ENCODE data around the gene FGF18.

FGF18 gene

DNA sequence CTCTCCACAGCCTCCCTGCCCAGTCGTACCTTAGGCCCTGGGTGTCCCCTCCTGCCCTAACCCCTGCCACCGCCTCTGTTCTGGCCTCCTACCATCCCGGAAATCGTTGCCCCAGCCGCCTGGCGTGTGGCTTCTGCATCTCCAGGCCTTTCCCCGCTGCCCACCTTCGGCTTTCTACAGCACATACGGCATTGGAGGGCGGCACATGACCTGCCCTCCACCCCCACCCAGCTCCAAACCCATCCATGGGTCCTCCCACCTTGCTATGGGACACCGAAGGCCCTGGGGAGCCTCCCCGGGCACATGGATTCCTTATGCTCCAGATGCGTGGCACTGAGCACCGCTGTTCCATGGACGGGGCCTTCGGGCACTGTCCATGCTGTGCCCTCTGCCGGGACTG, 32.0 kb downstream of the FGF18 start:
- peak overlapping the region; percentile 69 for H2BK120ac ChIP-seq (ENCODE audit: low read depth, low read length)

GRCh38 chr5:171453056-171453725, 33.7 kb downstream of the FGF18 start:
- H3K9me3 ChIP-seq (ENCODE audit: control insufficient read depth, low read length) = no peaks in the 10 kb centered on the region
- H2AK5ac ChIP-seq (ENCODE audit: low read length, severe bottlenecking) = no peak overlapping the region
- H3K4ac ChIP-seq (ENCODE audit: low read depth in 1 of 2, low read length in 2 of 2) = no peak overlapping the region
- H3K4me3 ChIP-seq (ENCODE audit: insufficient read depth in 1 of 2, low read depth in 1 of 2, low read length in 2 of 2) = no peak overlapping the region
- peaks cover 0 to 19% of the 10 kb centered on the region in 2 experiments for H3K27me3 ChIP-seq (ENCODE audit: control insufficient read depth in 1 of 2, insufficient read depth in 1 of 2, low read length in 2 of 2)
- no peaks in the 10 kb centered on the region for H3K36me3 ChIP-seq (ENCODE audit: control insufficient read depth in 1 of 2, insufficient read depth in 2 of 2, low read depth in 1 of 2, low read length in 2 of 2)
- H3K79me1 ChIP-seq (replicated peaks; ENCODE audit: low read length, poor library complexity, severe bottlenecking) = no peaks in the 10 kb centered on the region
- WGBS = 91% methylated on average over 11 of the region's 11 CpGs
- no peak overlapping the region for H3K18ac ChIP-seq (ENCODE audit: low read depth in 1 of 2, low read length in 2 of 2)
- no peak overlapping the region for H2AFZ ChIP-seq (ENCODE audit: low read depth, low read length)
- H3K9ac ChIP-seq (ENCODE audit: low read length) = no peak overlapping the region
- no peak overlapping the region for H2BK15ac ChIP-seq (ENCODE audit: low read depth, poor library complexity, severe bottlenecking)
- peaks cover 12% of the 10 kb centered on the region for H3K4me1 ChIP-seq (ENCODE audit: control insufficient read depth, insufficient read depth, low read depth, low read length)
- no peak overlapping the region for H2BK12ac ChIP-seq (ENCODE audit: low read length in 2 of 2)
- H3K14ac ChIP-seq (ENCODE audit: low read length in 2 of 2) = no peak overlapping the region
- H2BK120ac ChIP-seq (ENCODE audit: low read depth, low read length) = no peak overlapping the region
- H3K27ac ChIP-seq (ENCODE audit: low read length, poor library complexity, severe bottlenecking) = no peak overlapping the region
- H4K91ac ChIP-seq (ENCODE audit: low read length) = no peak overlapping the region
- H2BK5ac ChIP-seq (ENCODE audit: low read depth, low read length, poor library complexity, severe bottlenecking) = no peak overlapping the region
- no peak overlapping the region for H3K4me2 ChIP-seq (ENCODE audit: low read length, poor library complexity, severe bottlenecking)
- H4K8ac ChIP-seq (ENCODE audit: low read length) = no peak overlapping the region
- H3K23ac ChIP-seq (ENCODE audit: low read length in 2 of 2) = no peak overlapping the region
- DNase-seq = no peak

More for the DNA sequence above, 32.0 kb downstream of the FGF18 start:
- Histone ChIP-seq H3K14ac (ENCODE audit: low read length in 2 of 2) (peak overlapping the region in 1 of 2 experiments; percentile 20), H3K4me3 (ENCODE audit: insufficient read depth in 1 of 2, low read depth in 1 of 2, low read length in 2 of 2) (peak overlapping the region in 1 of 2 experiments; percentile 23), H3K4ac (ENCODE audit: low read depth in 1 of 2, low read length in 2 of 2) (peak overlapping the region in 1 of 2 experiments; percentile 33), H3K9me3 (ENCODE audit: control insufficient read depth, low read length) (no peaks in the 10 kb centered on the region), H3K18ac (ENCODE audit: low read depth in 1 of 2, low read length in 2 of 2) (peak overlapping the region in 1 of 2 experiments; percentile 70), H3K27ac (ENCODE audit: low read length, poor library complexity, severe bottlenecking) (no peak overlapping the region), H2BK5ac (ENCODE audit: low read depth, low read length, poor library complexity, severe bottlenecking) (no peak overlapping the region), H2AFZ (ENCODE audit: low read depth, low read length) (no peak overlapping the region), H3K23ac (ENCODE audit: low read length in 2 of 2) (peak overlapping the region in 1 of 2 experiments; percentile 16), H2BK12ac (ENCODE audit: low read length in 2 of 2) (peak overlapping the region in 1 of 2 experiments; percentile 48), H3K27me3 (ENCODE audit: control insufficient read depth in 1 of 2, insufficient read depth in 1 of 2, low read length in 2 of 2) (peaks cover 0 to 20% of the 10 kb centered on the region in 2 experiments), H3K79me1 (replicated peaks; ENCODE audit: low read length, poor library complexity, severe bottlenecking) (no peaks in the 10 kb centered on the region), H3K4me2 (ENCODE audit: low read length, poor library complexity, severe bottlenecking) (peak overlapping the region; percentile 65), H3K4me1 (ENCODE audit: control insufficient read depth, insufficient read depth, low read depth, low read length) (peaks cover 15% of the 10 kb centered on the region), H2BK15ac (ENCODE audit: low read depth, poor library complexity, severe bottlenecking) (peak overlapping the region; percentile 87), H3K36me3 (ENCODE audit: control insufficient read depth in 1 of 2, insufficient read depth in 2 of 2, low read depth in 1 of 2, low read length in 2 of 2) (no peaks in the 10 kb centered on the region), H3K9ac (ENCODE audit: low read length) (peak overlapping the region; percentile 56), H2AK5ac (ENCODE audit: low read length, severe bottlenecking) (no peak overlapping the region), H4K91ac (ENCODE audit: low read length) (no peak overlapping the region), H4K8ac (ENCODE audit: low read length) (peak overlapping the region; percentile 84)
- DNase-seq = no peak
- 87% methylated on average over 17 of the region's 17 CpGs for whole genome bisulfite sequencing

DNA sequence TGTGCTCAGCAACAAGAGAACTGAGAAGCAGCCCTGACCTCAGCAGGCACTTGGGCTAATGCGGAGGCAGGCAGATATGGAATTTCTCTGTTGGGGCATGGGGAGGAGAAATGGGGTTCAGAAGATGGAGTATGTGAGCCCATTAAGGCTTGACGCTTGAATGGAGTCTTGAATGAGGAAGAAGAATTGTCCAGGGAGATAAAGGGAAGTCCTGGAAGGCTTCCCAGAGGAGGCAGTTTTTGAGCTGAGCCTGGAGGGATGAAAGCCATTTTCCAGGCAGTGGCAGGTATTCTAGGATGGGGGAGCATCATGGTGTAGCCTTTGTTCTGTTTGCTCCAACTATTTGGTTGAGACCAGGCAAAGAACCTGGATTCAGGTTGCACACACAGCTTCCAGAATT, 34.5 kb downstream of the FGF18 start:
- 96% methylated on average over 2 of the region's 2 CpGs for WGBS
- H2BK12ac ChIP-seq (ENCODE audit: low read length in 2 of 2) = no peak overlapping the region
- H3K23ac ChIP-seq (ENCODE audit: low read length in 2 of 2) = no peak overlapping the region
- H3K9ac ChIP-seq (ENCODE audit: low read length) = no peak overlapping the region
- H3K27ac ChIP-seq (ENCODE audit: low read length, poor library complexity, severe bottlenecking) = no peak overlapping the region
- H2AFZ ChIP-seq (ENCODE audit: low read depth, low read length) = no peak overlapping the region
- H3K27me3 ChIP-seq (ENCODE audit: control insufficient read depth in 1 of 2, insufficient read depth in 1 of 2, low read length in 2 of 2) = peaks cover 0 to 24% of the 10 kb centered on the region in 2 experiments
- no peak overlapping the region for H3K4me3 ChIP-seq (ENCODE audit: insufficient read depth in 1 of 2, low read depth in 1 of 2, low read length in 2 of 2)
- no peak overlapping the region for H2BK120ac ChIP-seq (ENCODE audit: low read depth, low read length)
- no peak overlapping the region for H2AK5ac ChIP-seq (ENCODE audit: low read length, severe bottlenecking)
- H3K9me3 ChIP-seq (ENCODE audit: control insufficient read depth, low read length) = no peaks in the 10 kb centered on the region
- H3K36me3 ChIP-seq (ENCODE audit: control insufficient read depth in 1 of 2, insufficient read depth in 2 of 2, low read depth in 1 of 2, low read length in 2 of 2) = no peaks in the 10 kb centered on the region
- no peak overlapping the region for H3K4me2 ChIP-seq (ENCODE audit: low read length, poor library complexity, severe bottlenecking)
- no peak overlapping the region for H3K18ac ChIP-seq (ENCODE audit: low read depth in 1 of 2, low read length in 2 of 2)
- no peak for DNase-seq
- H3K14ac ChIP-seq (ENCODE audit: low read length in 2 of 2) = no peak overlapping the region
- H3K4ac ChIP-seq (ENCODE audit: low read depth in 1 of 2, low read length in 2 of 2) = no peak overlapping the region
- H3K4me1 ChIP-seq (ENCODE audit: control insufficient read depth, insufficient read depth, low read depth, low read length) = peaks cover 12% of the 10 kb centered on the region
- no peak overlapping the region for H2BK5ac ChIP-seq (ENCODE audit: low read depth, low read length, poor library complexity, severe bottlenecking)
- no peak overlapping the region for H2BK15ac ChIP-seq (ENCODE audit: low read depth, poor library complexity, severe bottlenecking)
- no peaks in the 10 kb centered on the region for H3K79me1 ChIP-seq (replicated peaks; ENCODE audit: low read length, poor library complexity, severe bottlenecking)
- no peak overlapping the region for H4K8ac ChIP-seq (ENCODE audit: low read length)
- H4K91ac ChIP-seq (ENCODE audit: low read length) = no peak overlapping the region

GRCh38 chr5:171454549-171454948, 35.1 kb downstream of the FGF18 start:
- no peaks in the 10 kb centered on the region for H3K79me1 ChIP-seq (replicated peaks; ENCODE audit: low read length, poor library complexity, severe bottlenecking)
- peaks cover 0 to 27% of the 10 kb centered on the region in 2 experiments for H3K27me3 ChIP-seq (ENCODE audit: control insufficient read depth in 1 of 2, insufficient read depth in 1 of 2, low read length in 2 of 2)
- no peak overlapping the region for H4K91ac ChIP-seq (ENCODE audit: low read length)
- H3K4ac ChIP-seq (ENCODE audit: low read depth in 1 of 2, low read length in 2 of 2) = no peak overlapping the region
- H2BK120ac ChIP-seq (ENCODE audit: low read depth, low read length) = no peak overlapping the region
- no peak overlapping the region for H2AK5ac ChIP-seq (ENCODE audit: low read length, severe bottlenecking)
- H3K18ac ChIP-seq (ENCODE audit: low read depth in 1 of 2, low read length in 2 of 2) = no peak overlapping the region
- H3K14ac ChIP-seq (ENCODE audit: low read length in 2 of 2) = no peak overlapping the region
- no peak overlapping the region for H3K9ac ChIP-seq (ENCODE audit: low read length)
- H2BK15ac ChIP-seq (ENCODE audit: low read depth, poor library complexity, severe bottlenecking) = no peak overlapping the region
- no peaks in the 10 kb centered on the region for H3K36me3 ChIP-seq (ENCODE audit: control insufficient read depth in 1 of 2, insufficient read depth in 2 of 2, low read depth in 1 of 2, low read length in 2 of 2)
- no peak for DNase-seq
- no peak overlapping the region for H2BK5ac ChIP-seq (ENCODE audit: low read depth, low read length, poor library complexity, severe bottlenecking)
- H3K4me3 ChIP-seq (ENCODE audit: insufficient read depth in 1 of 2, low read depth in 1 of 2, low read length in 2 of 2) = no peak overlapping the region
- H3K23ac ChIP-seq (ENCODE audit: low read length in 2 of 2) = no peak overlapping the region
- no peak overlapping the region for H2BK12ac ChIP-seq (ENCODE audit: low read length in 2 of 2)
- H2AFZ ChIP-seq (ENCODE audit: low read depth, low read length) = no peak overlapping the region
- no peak overlapping the region for H3K27ac ChIP-seq (ENCODE audit: low read length, poor library complexity, severe bottlenecking)
- H3K9me3 ChIP-seq (ENCODE audit: control insufficient read depth, low read length) = no peaks in the 10 kb centered on the region
- H3K4me1 ChIP-seq (ENCODE audit: control insufficient read depth, insufficient read depth, low read depth, low read length) = peaks cover 12% of the 10 kb centered on the region
- WGBS = 73% methylated on average over 10 of the region's 10 CpGs
- H4K8ac ChIP-seq (ENCODE audit: low read length) = no peak overlapping the region
- no peak overlapping the region for H3K4me2 ChIP-seq (ENCODE audit: low read length, poor library complexity, severe bottlenecking)

Measured in mesenchymal stem cell (in vitro differentiated cells and primary cell).